IMR-90 (cell line): Measurements from ENCODE around the gene C17orf107. TPM values are rescaled to one million over a fixed set of nuclear protein-coding genes. Genes with fewer than 3 reads are reported as not detected.

Source experiments
- ATAC-seq: fragments of 200-7000 bp; cut with Tn5 transposase; 2 replicates; pipeline ENCODE4 v1.9.1; 2020; ENCODE audit warnings: low read depth, mild to moderate bottlenecking, moderate library complexity
- BruUV-seq: library from RNA; stranded (reverse); fragments of 400-500 nt; replicated peaks from 2 replicates; lab custom pipeline; 2021; lab: Mats Ljungman, UMichigan
- CTCF ChIA-PET: fragments of 300-600 bp; formaldehyde crosslinking; extraction: SDS; loops from one replicate; lab custom pipeline; 2021; ENCODE audit warnings: antibody characterized with exemption; lab: Yijun Ruan, JAX
- POLR2A ChIA-PET: fragments of 300-600 bp; sonication (Branson Sonifier 250); formaldehyde crosslinking; loops from one replicate; lab custom pipeline; 2022; ENCODE audit warnings: antibody characterized with exemption; ENCODE audit not compliant: unreplicated experiment; lab: Charles Lee
- DNase-seq: peaks from one replicate; pipeline ENCODE4 v3.0.0; 2013
- H2AFZ ChIP-seq: replicated peaks from 2 replicates; pipeline ENCODE3; 2013; ENCODE audit warnings: low read length, mild to moderate bottlenecking; ENCODE audit not compliant: poor library complexity
- H2AK5ac ChIP-seq: 2 replicates; pipeline ENCODE4 v1.6.1; 2013; ENCODE audit warnings: low read depth, low read length, inconsistent platforms
- H2AK9ac ChIP-seq: replicated peaks from 2 replicates; pipeline ENCODE3; 2013; ENCODE audit warnings: mild to moderate bottlenecking, low read depth, low read length, moderate library complexity; ENCODE audit not compliant: poor library complexity
- H2BK120ac ChIP-seq: 2 replicates; pipeline ENCODE4 v1.6.1; 2013; ENCODE audit warnings: low read depth, low read length, inconsistent platforms
- H2BK15ac ChIP-seq: 3 replicates; pipeline ENCODE4 v1.6.1; 2013; ENCODE audit warnings: low read depth, low read length, inconsistent platforms
- H2BK20ac ChIP-seq: 2 replicates; pipeline ENCODE4 v1.6.1; 2013; ENCODE audit warnings: low read depth, mild to moderate bottlenecking, inconsistent platforms, low read length, moderate library complexity
- H2BK5ac ChIP-seq: 2 replicates; pipeline ENCODE4 v1.6.1; 2013; ENCODE audit warnings: mild to moderate bottlenecking, low read depth, low read length, inconsistent platforms; ENCODE audit not compliant: poor library complexity, severe bottlenecking
- H3K14ac ChIP-seq: replicated peaks from 2 replicates; pipeline ENCODE4 v1.6.1; 2013; ENCODE audit warnings: low read depth, low read length, inconsistent platforms
- H3K18ac ChIP-seq: 2 replicates; pipeline ENCODE4 v1.6.1; 2013; ENCODE audit warnings: low read depth, low read length, control low read depth
- H3K23ac ChIP-seq: 2 replicates; pipeline ENCODE4 v1.6.1; 2013; ENCODE audit warnings: low read depth, low read length, inconsistent platforms
- H3K27ac ChIP-seq: 2 replicates; pipeline ENCODE4 v1.5.1; 2013; ENCODE audit warnings: mild to moderate bottlenecking, control low read depth, low read length; ENCODE audit not compliant: insufficient read depth
- H3K27me3 ChIP-seq: 2 replicates; pipeline ENCODE4 v1.6.1; 2013; ENCODE audit warnings: low read length; ENCODE audit not compliant: control insufficient read depth, insufficient read depth
- H3K36me3 ChIP-seq: 2 replicates; pipeline ENCODE4 v1.6.1; 2013; ENCODE audit warnings: low read length, mixed read lengths; ENCODE audit not compliant: control insufficient read depth, insufficient read depth
- H3K4ac ChIP-seq: 2 replicates; pipeline ENCODE4 v1.6.1; 2013; ENCODE audit warnings: low read depth, low read length, inconsistent platforms
- H3K4me1 ChIP-seq: 2 replicates; pipeline ENCODE4 v1.6.1; 2013; ENCODE audit warnings: low read length, mixed read lengths; ENCODE audit not compliant: control insufficient read depth, insufficient read depth
- H3K4me2 ChIP-seq: 2 replicates; pipeline ENCODE4 v1.6.1; 2013; ENCODE audit warnings: low read depth, mild to moderate bottlenecking, control low read depth, low read length, moderate library complexity
- H3K4me3 ChIP-seq: 2 replicates; pipeline ENCODE4 v1.5.1; 2013; ENCODE audit warnings: low read depth, mild to moderate bottlenecking, control low read depth, low read length, moderate library complexity; ENCODE audit not compliant: insufficient read depth
- H3K56ac ChIP-seq: 2 replicates; pipeline ENCODE4 v1.6.1; 2013; ENCODE audit warnings: low read length, inconsistent platforms; ENCODE audit not compliant: insufficient read depth; ENCODE audit errors: extremely low read depth
- H3K79me1 ChIP-seq, 2 experiments: 2 replicates each; pipeline ENCODE4 v1.6.1; 2013; ENCODE audit warnings: low read length in 2 of 2, inconsistent platforms in 1 of 2, low read depth in 1 of 2
- H3K9ac ChIP-seq: 2 replicates; pipeline ENCODE4 v1.6.1; 2013; ENCODE audit warnings: low read depth, low read length, control low read depth
- H3K9me1 ChIP-seq: 2 replicates; pipeline ENCODE4 v1.6.1; 2013; ENCODE audit warnings: low read length, inconsistent platforms; ENCODE audit not compliant: insufficient read depth
- H3K9me3 ChIP-seq: 2 replicates; pipeline ENCODE4 v1.6.1; 2013; ENCODE audit warnings: low read length; ENCODE audit not compliant: control insufficient read depth, insufficient read depth
- H4K20me1 ChIP-seq: 2 replicates; pipeline ENCODE4 v1.6.1; 2013; ENCODE audit warnings: low read length, inconsistent platforms; ENCODE audit not compliant: insufficient read depth
- H4K5ac ChIP-seq: 2 replicates; pipeline ENCODE4 v1.6.1; 2013; ENCODE audit warnings: mild to moderate bottlenecking, low read depth, low read length, control low read depth
- H4K8ac ChIP-seq, 2 experiments: 2 replicates each; pipeline ENCODE4 v1.6.1; 2013; ENCODE audit warnings: low read depth in 2 of 2, low read length in 2 of 2, control low read depth in 1 of 2, inconsistent platforms in 1 of 2
- H4K91ac ChIP-seq: 2 replicates; pipeline ENCODE4 v1.6.1; 2013; ENCODE audit warnings: low read depth, low read length, inconsistent platforms; ENCODE audit not compliant: insufficient read depth
- BHLHE40 ChIP-seq: fragments of 150-350 bp; IDR thresholded peaks from 2 replicates; pipeline ENCODE4 v1.6.1; 2016; ENCODE audit warnings: mild to moderate bottlenecking, low read depth, low read length
- CEBPB ChIP-seq: IDR thresholded peaks from 2 replicates; pipeline ENCODE4 v1.6.1; 2012; ENCODE audit warnings: low read depth, low read length, improper control_type of control experiment
- CHD1 ChIP-seq: IDR thresholded peaks from 2 replicates; pipeline ENCODE4 v1.6.1; 2012; ENCODE audit warnings: low read depth, low read length, improper control_type of control experiment
- MAFK ChIP-seq: IDR thresholded peaks from 2 replicates; pipeline ENCODE4 v1.6.1; 2012; ENCODE audit warnings: low read depth, low read length, improper control_type of control experiment
- NFE2L2 ChIP-seq: fragments of 150-350 bp; IDR thresholded peaks from 2 replicates; pipeline ENCODE4 v1.6.1; 2016; ENCODE audit warnings: low read depth, mild to moderate bottlenecking, low read length
- POLR2A ChIP-seq: IDR thresholded peaks from 2 replicates; pipeline ENCODE4 v1.6.1; 2012; ENCODE audit warnings: mild to moderate bottlenecking, low read depth, low read length
- RAD21 ChIP-seq: IDR thresholded peaks from 2 replicates; pipeline ENCODE4 v1.6.1; 2012; ENCODE audit warnings: low read length, improper control_type of control experiment
- RCOR1 ChIP-seq: IDR thresholded peaks from 2 replicates; pipeline ENCODE4 v1.6.1; 2012; ENCODE audit warnings: mild to moderate bottlenecking, low read length, improper control_type of control experiment; ENCODE audit not compliant: insufficient replicate concordance
- SMC3 ChIP-seq: fragments of 150-350 bp; IDR thresholded peaks from 2 replicates; pipeline ENCODE4 v1.6.1; 2016; ENCODE audit warnings: low read depth, mild to moderate bottlenecking, antibody characterized with exemption, low read length, moderate library complexity
- WGBS, 2 experiments: methylation state at CpG; one replicate each; pipeline versions ENCODE4 v1.1.5 to v1.1.7; 2013; ENCODE audit warnings: missing lambda C conversion rate in 2 of 2; ENCODE audit not compliant: insufficient read length in 1 of 2; ENCODE audit errors: extremely low coverage in 2 of 2; 5-methylcytosine and 5-hydroxymethylcytosine counted together
- dilution Hi-C: fragments of 300-500 bp; cut with HindIII; formaldehyde crosslinking; loops from one replicate; pipeline ENCODE4 v1.14.3; 2018; ENCODE audit warnings: low sequenced_read_pairs; ENCODE audit not compliant: unreplicated experiment
- in situ Hi-C: fragments of 300-500 bp; cut with MboI; formaldehyde crosslinking; loops from 3 replicates; pipeline ENCODE4 v1.14.3; 2019; ENCODE audit warnings: low sequenced_read_pairs, inconsistent platforms, mixed read lengths
- intact Hi-C: fragments of 100-400 bp; cut with micrococcal nuclease; formaldehyde crosslinking; loops from 2 replicates; pipeline ENCODE4 v1.10.0; 2022
- polyA plus RNA-seq, 3 experiments: library from polyadenylated mRNA; depleted of rRNA; stranded (reverse); fragments of >200 nt; gene quantifications; 2 replicates each; pipeline ENCODE4 v1.2.3, GENCODE V29; 2012; ENCODE audit warnings: low replicate concordance in 1 of 3
- total RNA-seq: library from RNA; depleted of rRNA; stranded (reverse); fragments of >200 nt; gene quantifications from 2 replicates; pipeline ENCODE4 v1.2.3, GENCODE V29; 2012
- TF ChIP-seq, protein P1 (sequence below): fragments of 150-350 bp; IDR thresholded peaks from 2 replicates; pipeline ENCODE4 v1.6.1; 2017; ENCODE audit warnings: mild to moderate bottlenecking, antibody characterized with exemption, low read length, low read depth
- TF ChIP-seq, protein P2 (sequence below): conservative IDR thresholded peaks from 2 replicates; pipeline ENCODE4 v1.5.1; 2012; ENCODE audit warnings: mild to moderate bottlenecking, low read depth, low read length, improper control_type of control experiment

C17orf107 gene
- total and polyA plus RNA-seq, 2 of the 4 experiments (the other 2 are of a cell fraction), result 0.54 to 0.82 TPM

DNA sequence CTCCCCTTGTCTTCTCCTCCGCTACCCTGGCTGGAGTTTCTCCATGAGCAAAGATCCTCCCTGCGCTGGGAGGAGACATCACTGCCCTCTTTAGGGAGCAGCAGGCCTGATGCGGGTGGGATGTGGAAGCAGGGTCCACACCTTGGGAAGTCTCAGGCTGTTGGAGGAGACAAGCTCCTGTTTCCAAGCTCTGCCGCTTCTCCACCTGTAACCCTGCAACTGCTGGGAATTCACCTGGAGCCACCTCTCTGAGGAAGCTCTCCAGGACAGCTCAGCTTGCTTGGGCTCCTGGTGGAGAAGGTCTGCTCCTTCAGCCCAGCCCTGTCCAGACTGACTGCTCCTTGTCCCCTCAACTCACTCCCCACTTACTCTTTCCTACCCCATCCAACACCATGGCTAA is 14.8 kb upstream of the C17orf107 start:
- ATAC-seq (no peak), DNase-seq (no peak)
- Histone ChIP-seq H3K9ac (no peak overlapping the region), H3K9me1 (no peaks in the 10 kb centered on the region), H4K91ac (no peak overlapping the region), H3K27ac (no peak overlapping the region), H3K4me2 (no peak overlapping the region), H3K23ac (no peak overlapping the region), H4K20me1 (peaks cover 22% of the 10 kb centered on the region), H2AK5ac (no peak overlapping the region), H3K4ac (no peak overlapping the region), H3K9me3 (no peaks in the 10 kb centered on the region), H4K5ac (no peak overlapping the region), H2BK15ac (no peak overlapping the region), H3K14ac (no peak overlapping the region), H3K18ac (no peak overlapping the region), H3K4me1 (no peaks in the 10 kb centered on the region), H3K56ac (no peak overlapping the region), H2BK20ac (no peak overlapping the region), H3K36me3 (peaks cover 46% of the 10 kb centered on the region), H2BK5ac (no peak overlapping the region), H3K79me1 (peaks cover 0 to 4% of the 10 kb centered on the region in 2 experiments; a peak in 1 of 4 replicates), H4K8ac (no peak overlapping the region), H2BK120ac (no peak overlapping the region), H2AFZ (no peak overlapping the region), H2AK9ac (peak overlapping the region; percentile 42), H3K27me3 (no peaks in the 10 kb centered on the region), H3K4me3 (no peak overlapping the region)
- TF ChIP-seq SMC3 (no peak), MAFK (no peak), POLR2A (no peak), RAD21 (no peak), RCOR1 (no peak), BHLHE40 (no peak), CHD1 (no peak), CEBPB (no peak), NFE2L2 (no peak)
- TF ChIP-seq, protein P1, sequence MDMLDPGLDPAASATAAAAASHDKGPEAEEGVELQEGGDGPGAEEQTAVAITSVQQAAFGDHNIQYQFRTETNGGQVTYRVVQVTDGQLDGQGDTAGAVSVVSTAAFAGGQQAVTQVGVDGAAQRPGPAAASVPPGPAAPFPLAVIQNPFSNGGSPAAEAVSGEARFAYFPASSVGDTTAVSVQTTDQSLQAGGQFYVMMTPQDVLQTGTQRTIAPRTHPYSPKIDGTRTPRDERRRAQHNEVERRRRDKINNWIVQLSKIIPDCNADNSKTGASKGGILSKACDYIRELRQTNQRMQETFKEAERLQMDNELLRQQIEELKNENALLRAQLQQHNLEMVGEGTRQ, result no peak
- TF ChIP-seq, protein P2, sequence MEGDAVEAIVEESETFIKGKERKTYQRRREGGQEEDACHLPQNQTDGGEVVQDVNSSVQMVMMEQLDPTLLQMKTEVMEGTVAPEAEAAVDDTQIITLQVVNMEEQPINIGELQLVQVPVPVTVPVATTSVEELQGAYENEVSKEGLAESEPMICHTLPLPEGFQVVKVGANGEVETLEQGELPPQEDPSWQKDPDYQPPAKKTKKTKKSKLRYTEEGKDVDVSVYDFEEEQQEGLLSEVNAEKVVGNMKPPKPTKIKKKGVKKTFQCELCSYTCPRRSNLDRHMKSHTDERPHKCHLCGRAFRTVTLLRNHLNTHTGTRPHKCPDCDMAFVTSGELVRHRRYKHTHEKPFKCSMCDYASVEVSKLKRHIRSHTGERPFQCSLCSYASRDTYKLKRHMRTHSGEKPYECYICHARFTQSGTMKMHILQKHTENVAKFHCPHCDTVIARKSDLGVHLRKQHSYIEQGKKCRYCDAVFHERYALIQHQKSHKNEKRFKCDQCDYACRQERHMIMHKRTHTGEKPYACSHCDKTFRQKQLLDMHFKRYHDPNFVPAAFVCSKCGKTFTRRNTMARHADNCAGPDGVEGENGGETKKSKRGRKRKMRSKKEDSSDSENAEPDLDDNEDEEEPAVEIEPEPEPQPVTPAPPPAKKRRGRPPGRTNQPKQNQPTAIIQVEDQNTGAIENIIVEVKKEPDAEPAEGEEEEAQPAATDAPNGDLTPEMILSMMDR, result no peak
- dilution Hi-C loops (no loop called here), in situ Hi-C loops (loop anchor here (5.0 to 10.0 kb wide), 3 partner anchors 97 to 310 kb away; partner anchors contain the start of genes ARRB2, GLTPD2 and VMO1), intact Hi-C loops (loop anchor here (10.0 kb wide), 1 partner anchor 320 kb away; the partner anchor contains the start of gene GGT6)
- ChIA-PET POLR2A (no interaction called here), CTCF (interaction anchor here (0.6 to 1.8 kb wide), 2 partner anchors 94 to 422 kb away, joined by 3 to 6 read pairs; no protein-coding TSS in a partner anchor)
- 100% methylated on average over 1 of the region's 4 CpGs; no CpG with 5 or more reads in 1 of the 2 experiments for WGBS, 2 experiments
- BruUV-seq, result no TSS peak
